K562 (cell line): ENCODE measurements around the gene EME1. TPM values are rescaled to one million over a fixed set of nuclear protein-coding genes. Genes with fewer than 3 reads are reported as not detected.

Experiments
- ATAC-seq: fragments of 200-7000 bp; cut with Tn5 transposase; 3 replicates; pipeline ENCODE4 v1.9.1; 2020; ENCODE audit warnings: moderate library complexity
- BruUV-seq: library from RNA; stranded (reverse); fragments of 400-500 nt; replicated peaks from 2 replicates; lab custom pipeline; 2021; lab: Mats Ljungman, UMichigan
- CTCF ChIA-PET: fragments of 300-600 bp; formaldehyde crosslinking; extraction: SDS; loops from one replicate; lab custom pipeline; 2021; ENCODE audit warnings: low intra/inter-chr PET ratio; lab: Yijun Ruan, JAX
- POLR2A ChIA-PET: fragments of 300-600, 350-650 bp; sonication (Branson Sonifier 250); formaldehyde crosslinking; extraction: SDS; loops from one replicate; lab custom pipeline; 2021; ENCODE audit warnings: antibody characterized with exemption, inconsistent platforms; lab: Yijun Ruan, JAX
- DNase-seq, 4 experiments: peaks; one replicate each; pipeline versions ENCODE4 v3.0.0 to v3.0.0-alpha.2; 2011 to 2018; ENCODE audit warnings: low spot score in 3 of 4, mixed read lengths in 3 of 4; ENCODE audit errors: extremely low read depth in 1 of 4
- FAIRE-seq: peaks from 2 replicates; lab custom pipeline; 2011; peaks lifted over from hg19 to GRCh38; lab: Jason Lieb, UNC
- H2AFZ ChIP-seq: 2 replicates; pipeline ENCODE4 v1.6.0; 2011; ENCODE audit warnings: low read depth, low read length, control low read depth, inconsistent platforms
- H3K27ac ChIP-seq: fragments of 200-600 bp; 3 replicates; pipeline ENCODE4 v1.8.0; 2011; ENCODE audit warnings: low read depth, mild to moderate bottlenecking, control low read depth, inconsistent platforms, low read length, moderate library complexity, mixed read lengths; ENCODE audit errors: extremely low read depth
- H3K27me3 ChIP-seq, 2 experiments: fragments of 300-600 bp in 1 of 2; 2 replicates in 1 of 2; 3 replicates in 1 of 2; pipeline versions ENCODE4 v1.6.0 to v1.8.0; 2011; ENCODE audit warnings: inconsistent platforms in 2 of 2, low read length in 2 of 2, mild to moderate bottlenecking in 1 of 2, mixed read lengths in 1 of 2, moderate library complexity in 1 of 2; ENCODE audit not compliant: control insufficient read depth in 2 of 2, insufficient read depth in 2 of 2
- H3K36me3 ChIP-seq: fragments of 300-600 bp; 3 replicates; pipeline ENCODE4 v1.8.0; 2011; ENCODE audit warnings: mild to moderate bottlenecking, low read length, inconsistent platforms; ENCODE audit not compliant: control insufficient read depth, insufficient read depth
- H3K4me1 ChIP-seq, 2 experiments: fragments of 200-600 bp in 1 of 2; replicated peaks in 1 of 2; 2 replicates in 1 of 2; 3 replicates in 1 of 2; pipeline versions ENCODE4 v1.5.1 to v1.8.0; 2011; ENCODE audit warnings: inconsistent platforms in 2 of 2, low read length in 2 of 2, mild to moderate bottlenecking in 1 of 2, mixed read lengths in 1 of 2, moderate library complexity in 1 of 2; ENCODE audit not compliant: control insufficient read depth in 2 of 2, insufficient read depth in 2 of 2
- H3K4me2 ChIP-seq: 2 replicates; pipeline ENCODE4 v1.6.1; 2011; ENCODE audit warnings: low read length, control low read depth, inconsistent platforms, mixed read lengths; ENCODE audit not compliant: insufficient read depth
- H3K4me3 ChIP-seq: fragments of 200-600 bp; sonication (generic), shearing (Covaris generic); 2 replicates; pipeline ENCODE4 v1.5.1; 2016; ENCODE audit warnings: control low read depth, inconsistent platforms
- H3K79me2 ChIP-seq: fragments of 200-600 bp; 3 replicates; pipeline ENCODE4 v1.8.0; 2011; ENCODE audit warnings: low read length, inconsistent platforms; ENCODE audit not compliant: control insufficient read depth, insufficient read depth
- H3K9ac ChIP-seq, 2 experiments: 2 replicates each; pipeline versions ENCODE4 v1.6.0 to v1.6.1; 2011; ENCODE audit warnings: low read depth in 2 of 2, low read length in 2 of 2, control low read depth in 1 of 2, inconsistent platforms in 1 of 2, mild to moderate bottlenecking in 1 of 2, mixed read lengths in 1 of 2; ENCODE audit not compliant: insufficient read depth in 1 of 2
- H3K9me1 ChIP-seq: one replicate; pipeline ENCODE4 v1.6.0; 2011; ENCODE audit warnings: inconsistent platforms, mild to moderate bottlenecking, low read length, moderate library complexity; ENCODE audit not compliant: control insufficient read depth, insufficient read depth
- H3K9me3 ChIP-seq: replicated peaks from 2 replicates; pipeline ENCODE4 v1.5.1; 2011; ENCODE audit warnings: low read depth, low read length, inconsistent platforms; ENCODE audit not compliant: control insufficient read depth, insufficient read depth
- H4K20me1 ChIP-seq: replicated peaks from 2 replicates; pipeline ENCODE4 v1.6.1; 2011; ENCODE audit warnings: low read length, inconsistent platforms, mixed read lengths; ENCODE audit not compliant: control insufficient read depth, insufficient read depth
- DACH1 ChIP-seq: fragments of 450-650 bp; IDR thresholded peaks from 2 replicates; pipeline ENCODE4 v1.6.1; 2018; ENCODE audit not compliant: partially characterized antibody
- NCOR1 ChIP-seq: fragments of 450-650 bp; IDR thresholded peaks from 2 replicates; pipeline ENCODE4 v1.6.1; 2016; ENCODE audit warnings: mild to moderate bottlenecking, moderate library complexity
- POLR2G ChIP-seq: fragments of 200-400 bp; formaldehyde crosslinking; IDR thresholded peaks from 2 replicates; pipeline ENCODE4 v1.6.1; 2017; ENCODE audit warnings: low read depth, mild to moderate bottlenecking, antibody characterized with exemption, low read length, moderate library complexity
- ZNF24 ChIP-seq: fragments of 450-650 bp; IDR thresholded peaks from 2 replicates; pipeline ENCODE4 v1.6.1; 2016
- ZNF696 ChIP-seq: fragments of 250-450 bp; sonication (Bioruptor Pico); conservative IDR thresholded peaks from 2 replicates; pipeline ENCODE4 v1.4.0; 2020; ENCODE audit warnings: mild to moderate bottlenecking, moderate library complexity
- WGBS: fragments of 100-300 bp; shearing (Covaris generic); methylation state at CpG from one replicate; pipeline ENCODE4 v1.1.6; 2016; ENCODE audit warnings: low coverage, mixed read lengths; ENCODE audit not compliant: insufficient coverage; ENCODE audit errors: missing lambda C conversion rate; 5-methylcytosine and 5-hydroxymethylcytosine counted together
- in situ Hi-C: fragments of 300-500 bp; cut with MboI; formaldehyde crosslinking; loops from 4 replicates; pipeline ENCODE4 v1.15.0; 2018; ENCODE audit warnings: inconsistent platforms, mixed read lengths
- intact Hi-C: fragments of 100-400 bp; cut with micrococcal nuclease; formaldehyde crosslinking; loops from 2 replicates; pipeline ENCODE4 v1.14.2; 2022
- polyA plus RNA-seq, 8 experiments: library from polyadenylated mRNA; depleted of rRNA in 4 of 8; stranded (reverse) in 5 of 8; unstranded in 3 of 8; fragments of >200 nt; fragmentation: Nextera tagmentation in 2 of 8; fragmentation: Illumina TruSeq in 1 of 8; extraction: Ambion mirVana in 2 of 8; extraction: Trizol in 1 of 8; gene quantifications; 2 replicates each; pipeline versions ENCODE4 v1.2.1 to v1.2.3, GENCODE V29; 2011 to 2014; ENCODE audit warnings: inconsistent platforms in 1 of 8, missing spikeins in 1 of 8
- total RNA-seq, 7 experiments: library from RNA; depleted of rRNA in 6 of 7; stranded (reverse); fragments of >200 nt in 6 of 7; fragmentation: Illumina TruSeq in 2 of 7; extraction: Trizol in 2 of 7; gene quantifications; 2 replicates each; pipeline versions ENCODE4 v1.2.1 to v1.2.3, GENCODE V29; 2011 to 2021; ENCODE audit warnings: low replicate concordance in 1 of 7
- TF ChIP-seq, protein P1 (sequence below): sonication (generic); formaldehyde crosslinking; IDR thresholded peaks from 2 replicates; pipeline ENCODE4 v1.8.1; 2023; ENCODE audit warnings: mild to moderate bottlenecking, missing genetic modification reagents, moderate library complexity

EME1 gene
- total and polyA plus RNA-seq, 9 of the 15 experiments (the other 6 are each of a cell fraction or from before 2014, with no cell fraction given), result 14.6 to 44.1 (median 24.0) TPM

DNA sequence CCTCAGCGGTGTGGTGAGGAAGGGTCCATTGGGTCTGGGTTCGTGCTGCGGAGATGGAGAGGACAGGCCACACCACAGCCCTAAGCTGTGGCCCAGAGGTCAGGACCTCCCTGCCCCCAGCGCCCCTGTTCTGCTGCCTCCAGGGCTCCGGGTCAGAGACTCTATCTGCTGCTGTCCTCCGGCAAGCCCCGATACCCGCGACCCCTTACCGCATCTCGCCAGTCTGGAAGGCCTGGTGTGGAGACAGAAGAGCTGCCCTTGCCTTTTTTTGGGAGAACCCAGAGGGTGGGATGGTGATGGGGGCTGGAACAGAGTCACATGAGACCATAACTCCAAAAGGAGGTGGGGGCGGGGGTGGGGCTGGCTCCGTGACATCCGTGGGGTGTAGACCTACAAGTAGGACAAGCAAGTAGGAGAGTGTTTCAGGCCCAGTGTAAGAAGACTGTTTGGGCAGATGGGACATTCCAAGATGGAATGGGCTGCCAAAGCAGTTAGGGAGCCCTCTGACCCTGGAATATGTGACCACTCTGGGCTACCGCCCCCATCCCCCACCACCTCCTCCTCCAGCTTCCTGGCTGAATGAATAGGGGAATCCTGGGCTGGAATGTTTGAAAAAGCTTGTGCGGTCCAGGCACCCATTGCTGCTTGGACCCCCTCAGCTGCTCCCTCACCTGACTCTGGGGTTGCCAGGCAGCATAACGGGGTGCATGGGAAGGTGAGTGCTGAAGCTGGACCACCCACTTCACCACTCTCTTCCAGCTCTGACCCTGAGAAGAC is 25.7 kb upstream of the EME1 start:
- TF ChIP-seq DACH1 (no peak), ZNF696 (CRISPR knock-in tag) (no peak), POLR2G (peak; percentile 31)
- FAIRE-seq (no peak), ATAC-seq (0 out of 3 replicates have a peak, but pooled peaks have one; percentile 3), DNase-seq (no peak)
- intact Hi-C loops (no loop called here), in situ Hi-C loops (no loop called here)
- Histone ChIP-seq H3K36me3 (no peaks in the 10 kb centered on the region), H3K4me2 (peak overlapping the region; percentile 88), H3K4me1 (peaks cover 8 to 29% of the 10 kb centered on the region in 2 experiments; a peak in 4 of 5 replicates), H3K9ac (peak overlapping the region; percentile 65 to 94), H3K79me2 (peaks cover 18% of the 10 kb centered on the region), H3K27me3 (no peaks in the 10 kb centered on the region), H3K27ac (no peak overlapping the region), H3K9me1 (peaks cover 3% of the 10 kb centered on the region), H3K9me3 (no peaks in the 10 kb centered on the region), H3K4me3 (peak overlapping the region; percentile 81), H4K20me1 (no peaks in the 10 kb centered on the region; the same call in 1 of the 2 replicates), H2AFZ (peak overlapping the region; percentile 89; the same call in 1 of the 2 replicates)
- CTCF ChIA-PET, result no interaction called here
- POLR2A ChIA-PET, result interaction anchor here (0.6 to 1.2 kb wide), 4 partner anchors 8 to 1073 kb away, joined by 3 to 6 read pairs (median 4); no protein-coding TSS in a partner anchor
- BruUV-seq, result no TSS peak
- WGBS, result 54% methylated on average over 12 of the region's 17 CpGs

DNA sequence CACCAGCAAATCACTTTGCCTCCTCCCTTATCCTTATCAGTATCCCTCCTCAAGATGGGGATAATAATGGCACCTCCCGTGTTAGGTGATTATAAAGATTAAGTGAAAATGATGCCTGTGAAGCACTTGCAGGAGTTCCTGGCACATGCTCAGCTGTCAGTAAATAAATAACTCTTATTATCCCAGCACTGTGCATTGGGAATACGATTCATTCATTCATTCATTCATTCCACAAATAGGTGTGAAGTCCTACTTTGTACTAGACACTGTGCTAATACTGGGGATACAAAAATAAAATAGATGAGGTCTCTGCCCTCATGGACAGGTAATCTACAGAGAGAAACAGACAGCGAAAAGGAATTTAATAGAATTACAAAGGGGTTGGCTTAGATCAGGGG is 25.1 kb upstream of the EME1 start:
- H3K9me1 ChIP-seq, result peaks cover 3% of the 10 kb centered on the region
- H3K9me3 ChIP-seq, result no peaks in the 10 kb centered on the region
- BruUV-seq, result no TSS peak
- H3K9ac ChIP-seq, result no peak overlapping the region
- ChIA-PET POLR2A (no interaction called here), CTCF (no interaction called here)
- DNase-seq (no peak), FAIRE-seq (no peak), ATAC-seq (no peak)
- in situ Hi-C loops (no loop called here), intact Hi-C loops (no loop called here)
- no peaks in the 10 kb centered on the region; a peak in 1 of 5 replicates for H3K27me3 ChIP-seq
- no peak overlapping the region for H3K4me2 ChIP-seq
- H3K4me1 ChIP-seq, result peaks cover 8 to 29% of the 10 kb centered on the region in 2 experiments; a peak in 4 of 5 replicates
- H3K79me2 ChIP-seq, result peaks cover 18% of the 10 kb centered on the region
- TF ChIP-seq ZNF24 (peak; percentile 85), NCOR1 (no peak)
- TF ChIP-seq, protein P1, sequence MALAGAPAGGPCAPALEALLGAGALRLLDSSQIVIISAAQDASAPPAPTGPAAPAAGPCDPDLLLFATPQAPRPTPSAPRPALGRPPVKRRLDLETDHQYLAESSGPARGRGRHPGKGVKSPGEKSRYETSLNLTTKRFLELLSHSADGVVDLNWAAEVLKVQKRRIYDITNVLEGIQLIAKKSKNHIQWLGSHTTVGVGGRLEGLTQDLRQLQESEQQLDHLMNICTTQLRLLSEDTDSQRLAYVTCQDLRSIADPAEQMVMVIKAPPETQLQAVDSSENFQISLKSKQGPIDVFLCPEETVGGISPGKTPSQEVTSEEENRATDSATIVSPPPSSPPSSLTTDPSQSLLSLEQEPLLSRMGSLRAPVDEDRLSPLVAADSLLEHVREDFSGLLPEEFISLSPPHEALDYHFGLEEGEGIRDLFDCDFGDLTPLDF (CRISPR knock-in tag), result no peak
- no peaks in the 10 kb centered on the region; the same call in 1 of the 2 replicates for H4K20me1 ChIP-seq
- H3K36me3 ChIP-seq, result no peaks in the 10 kb centered on the region; the same call in 2 of the 3 replicates
- H2AFZ ChIP-seq, result no peak overlapping the region
- 60% methylated on average over 3 of the region's 3 CpGs for WGBS
- H3K4me3 ChIP-seq, result no peak overlapping the region
- H3K27ac ChIP-seq, result no peak overlapping the region
